HG03196 (cell line): ENCODE results near the gene MYL7.

Experiments
- ATAC-seq: cut with Tn5 transposase; IDR thresholded peaks from one replicate; pipeline ENCODE4 v1.9.1; 2021; ENCODE audit not compliant: unreplicated experiment

The MYL7 gene

DNA sequence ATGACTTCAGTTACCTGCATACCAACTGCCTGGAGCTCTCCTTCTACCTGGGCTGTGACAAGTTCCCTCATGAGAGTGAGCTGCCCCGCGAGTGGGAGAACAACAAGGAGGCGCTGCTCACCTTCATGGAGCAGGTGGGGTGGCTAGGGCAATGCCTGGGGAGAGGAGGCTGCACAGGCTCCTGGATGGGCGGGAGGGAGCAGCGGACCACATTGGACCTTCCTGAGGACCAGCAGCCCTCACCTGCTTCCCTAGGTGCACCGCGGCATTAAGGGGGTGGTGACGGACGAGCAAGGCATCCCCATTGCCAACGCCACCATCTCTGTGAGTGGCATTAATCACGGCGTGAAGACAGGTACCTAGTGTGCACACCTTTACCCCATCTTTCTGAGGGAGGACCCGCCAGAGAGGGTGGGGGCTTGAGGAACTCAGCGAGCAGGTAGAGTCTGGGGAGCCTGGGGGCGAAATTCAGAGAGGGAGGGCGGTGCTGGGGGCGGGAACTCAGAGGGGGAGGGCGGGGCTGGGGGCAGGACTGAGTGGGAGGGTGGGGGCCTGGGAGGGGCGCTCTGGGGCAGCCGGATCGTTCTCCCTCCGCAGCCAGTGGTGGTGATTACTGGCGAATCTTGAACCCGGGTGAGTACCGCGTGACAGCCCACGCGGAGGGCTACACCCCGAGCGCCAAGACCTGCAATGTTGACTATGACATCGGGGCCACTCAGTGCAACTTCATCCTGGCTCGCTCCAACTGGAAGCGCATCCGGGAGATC, 28.0 kb downstream of the MYL7 start:
- ATAC-seq = no peak

- ATAC-seq = no peak
Observed at GRCh38 chr7:44112231-44112996, 28.7 kb downstream of the MYL7 start.

GRCh38 chr7:44111761-44112160, 29.4 kb downstream of the MYL7 start:
- ATAC-seq = no peak

DNA sequence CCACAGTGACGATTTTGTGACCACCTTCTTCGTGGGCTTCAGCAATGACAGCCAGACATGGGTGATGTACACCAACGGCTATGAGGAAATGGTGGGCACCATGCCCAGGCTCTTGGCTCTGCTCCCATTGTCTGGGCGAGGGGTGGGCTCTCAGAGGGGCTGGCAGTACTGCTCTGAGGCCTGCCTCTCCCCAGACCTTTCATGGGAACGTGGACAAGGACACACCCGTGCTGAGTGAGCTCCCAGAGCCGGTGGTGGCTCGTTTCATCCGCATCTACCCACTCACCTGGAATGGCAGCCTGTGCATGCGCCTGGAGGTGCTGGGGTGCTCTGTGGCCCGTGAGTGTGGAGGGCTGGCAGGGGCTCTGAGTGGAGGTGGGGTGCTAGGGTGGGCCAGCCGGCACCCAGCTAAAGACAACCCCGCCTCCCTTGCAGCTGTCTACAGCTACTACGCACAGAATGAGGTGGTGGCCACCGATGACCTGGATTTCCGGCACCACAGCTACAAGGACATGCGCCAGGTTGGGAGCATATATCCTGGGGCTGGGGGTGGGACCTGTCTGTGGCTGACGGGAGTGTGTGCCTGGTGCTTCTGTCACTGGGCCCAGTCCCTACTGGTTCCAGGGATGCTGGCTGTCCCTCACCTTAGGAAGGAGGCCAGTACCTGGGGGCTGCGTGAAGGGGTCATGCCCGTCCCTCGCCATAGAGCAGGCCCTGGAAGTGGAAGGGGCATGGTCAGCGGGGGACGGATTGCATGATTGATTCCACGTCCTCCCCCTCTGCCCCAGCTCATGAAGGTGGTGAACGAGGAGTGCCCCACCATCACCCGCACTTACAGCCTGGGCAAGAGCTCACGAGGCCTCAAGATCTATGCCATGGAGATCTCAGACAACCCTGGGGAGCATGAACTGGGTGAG, 30.2 kb downstream of the MYL7 start:
- ATAC-seq = no peak

DNA sequence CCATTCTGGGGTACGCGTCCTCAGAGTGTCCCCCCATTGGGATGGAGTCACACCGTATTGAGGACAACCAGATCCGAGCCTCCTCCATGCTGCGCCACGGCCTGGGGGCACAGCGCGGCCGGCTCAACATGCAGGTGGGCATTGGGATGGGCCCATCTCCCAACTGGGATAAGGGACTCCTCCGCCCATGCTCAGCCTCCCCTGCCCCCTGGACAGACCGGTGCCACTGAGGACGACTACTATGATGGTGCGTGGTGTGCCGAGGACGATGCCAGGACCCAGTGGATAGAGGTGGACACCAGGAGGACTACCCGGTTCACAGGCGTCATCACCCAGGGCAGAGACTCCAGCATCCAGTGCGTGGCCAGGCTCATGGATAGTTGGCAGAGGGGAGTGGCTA, 31.1 kb downstream of the MYL7 start:
- no peak for ATAC-seq

DNA sequence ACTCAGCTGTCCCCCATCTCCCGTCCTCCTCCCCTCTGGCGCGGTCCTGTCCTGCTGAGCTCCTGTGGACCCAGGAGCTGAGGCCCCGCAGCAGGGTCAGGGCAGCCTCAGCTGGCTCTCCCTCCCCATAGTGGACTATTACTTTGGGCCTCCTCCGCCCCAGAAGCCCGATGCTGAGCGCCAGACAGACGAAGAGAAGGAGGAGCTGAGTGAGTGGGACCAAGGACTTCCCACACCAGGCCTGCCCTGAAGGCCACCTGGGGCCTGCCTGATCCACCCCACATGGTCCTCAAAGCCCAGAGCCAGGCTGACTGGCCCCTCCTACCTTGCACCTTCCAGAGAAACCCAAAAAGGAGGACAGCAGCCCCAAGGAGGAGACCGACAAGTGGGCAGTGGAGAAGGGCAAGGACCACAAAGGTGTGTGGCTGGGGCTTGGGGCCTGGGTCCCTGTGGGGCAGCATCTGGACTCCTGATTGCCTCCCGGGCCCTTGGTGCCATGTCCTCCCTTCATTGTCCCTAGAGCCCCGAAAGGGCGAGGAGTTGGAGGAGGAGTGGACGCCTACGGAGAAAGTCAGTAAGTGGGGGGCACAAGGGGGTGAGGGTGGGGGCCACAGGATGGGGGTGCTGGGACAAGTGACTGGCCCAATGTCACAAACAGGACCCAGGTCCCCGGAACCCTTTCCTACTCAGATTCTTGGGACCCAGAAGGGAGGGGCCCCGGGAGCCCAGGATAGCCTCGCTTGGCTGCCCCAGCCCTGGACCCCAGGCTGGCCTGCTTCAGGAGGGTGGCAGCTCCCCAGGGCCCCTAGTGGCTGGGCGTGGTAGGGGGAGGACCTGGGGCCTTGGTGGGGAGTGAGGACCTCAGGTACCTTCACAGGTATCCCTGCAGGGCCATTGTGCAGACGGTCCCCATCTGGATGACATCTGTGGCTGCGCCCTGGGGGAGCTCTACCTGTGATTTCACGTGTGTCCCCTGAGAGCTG, 32.1 kb downstream of the MYL7 start:
- ATAC-seq = no peak

GRCh38 chr7:44107961-44108767, 33.0 kb downstream of the MYL7 start:
- no peak for ATAC-seq

DNA sequence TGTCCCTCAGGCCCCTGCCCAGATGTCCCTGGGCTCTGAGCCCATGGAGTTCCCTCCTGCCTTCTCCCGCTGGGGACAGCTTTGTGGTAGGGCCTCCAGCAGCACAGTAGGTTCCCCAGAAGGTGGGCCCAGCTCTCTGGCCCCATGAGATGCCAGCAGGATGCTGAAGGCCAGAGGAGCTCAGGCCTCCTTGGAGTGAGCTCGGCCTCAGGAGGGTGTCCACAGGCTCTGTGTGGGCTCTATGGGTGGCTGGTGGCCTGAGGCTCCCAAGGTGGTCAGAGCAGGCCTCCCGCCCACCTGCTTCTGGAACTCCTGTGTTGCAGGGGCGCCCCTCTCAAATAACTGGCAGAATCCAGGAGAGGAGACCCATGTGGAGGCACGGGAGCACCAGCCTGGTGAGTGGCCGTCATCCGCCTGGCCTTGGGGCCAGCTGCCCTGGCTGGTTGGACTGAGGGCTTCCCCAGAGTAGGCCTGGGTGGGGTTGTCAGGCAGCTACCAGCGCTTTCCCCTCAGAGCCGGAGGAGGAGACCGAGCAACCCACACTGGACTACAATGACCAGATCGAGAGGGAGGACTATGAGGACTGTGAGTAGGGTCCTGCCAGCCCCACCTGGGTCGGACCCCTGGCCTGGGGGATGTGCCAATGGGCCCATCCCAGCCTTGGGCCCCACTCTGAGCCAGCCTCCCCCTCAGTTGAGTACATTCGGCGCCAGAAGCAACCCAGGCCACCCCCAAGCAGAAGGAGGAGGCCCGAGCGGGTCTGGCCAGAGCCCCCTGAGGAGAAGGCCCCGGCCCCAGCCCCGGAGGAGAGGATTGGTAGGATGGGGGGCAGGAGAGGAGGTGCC, 33.8 kb downstream of the MYL7 start:
- no peak for ATAC-seq

DNA sequence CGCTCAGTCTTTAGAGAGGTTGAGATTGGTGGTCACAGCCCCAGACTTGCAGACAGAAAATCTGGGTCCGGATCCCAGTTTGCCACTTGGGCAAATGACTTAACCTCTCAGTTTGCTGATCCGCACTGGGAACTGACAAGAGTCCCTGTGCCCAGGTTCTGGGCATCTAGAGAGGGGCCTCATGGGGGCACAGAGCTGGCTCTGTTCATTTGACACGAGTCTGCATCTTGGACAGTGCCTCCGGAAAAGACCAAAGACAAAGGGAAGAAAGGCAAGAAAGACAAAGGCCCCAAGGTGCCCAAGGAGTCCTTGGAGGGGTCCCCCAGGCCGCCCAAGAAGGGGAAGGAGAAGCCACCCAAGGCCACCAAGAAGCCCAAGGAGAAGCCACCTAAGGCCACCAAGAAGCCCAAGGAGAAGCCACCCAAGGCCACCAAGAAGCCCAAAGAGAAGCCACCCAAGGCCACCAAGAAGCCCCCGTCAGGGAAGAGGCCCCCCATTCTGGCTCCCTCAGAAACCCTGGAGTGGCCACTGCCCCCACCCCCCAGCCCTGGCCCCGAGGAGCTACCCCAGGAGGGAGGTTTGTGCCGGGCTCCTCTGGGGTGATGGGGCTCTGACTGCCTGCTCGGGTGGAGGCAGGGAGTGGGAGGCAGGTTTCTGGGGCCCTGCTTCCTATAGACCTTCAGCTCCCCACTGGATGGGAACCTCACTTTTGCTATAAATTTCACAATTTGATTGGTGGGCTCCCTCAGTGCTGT, 34.6 kb downstream of the MYL7 start:
- ATAC-seq = no peak

- ATAC-seq = no peak
Observed at GRCh38 chr7:44105832-44106231, 35.3 kb downstream of the MYL7 start.

- no peak for ATAC-seq
Observed at GRCh38 chr7:44104860-44105771, 36.0 kb downstream of the MYL7 start.

GRCh38 chr7:44103923-44104859, 36.9 kb downstream of the MYL7 start, which contains the start of gene AEBP1:
Gene AEBP1, plus strand, starts transcription at chr7:44104345. Its CDS starts 321 bp downstream, at chr7:44104666.
- ATAC-seq = no peak

DNA sequence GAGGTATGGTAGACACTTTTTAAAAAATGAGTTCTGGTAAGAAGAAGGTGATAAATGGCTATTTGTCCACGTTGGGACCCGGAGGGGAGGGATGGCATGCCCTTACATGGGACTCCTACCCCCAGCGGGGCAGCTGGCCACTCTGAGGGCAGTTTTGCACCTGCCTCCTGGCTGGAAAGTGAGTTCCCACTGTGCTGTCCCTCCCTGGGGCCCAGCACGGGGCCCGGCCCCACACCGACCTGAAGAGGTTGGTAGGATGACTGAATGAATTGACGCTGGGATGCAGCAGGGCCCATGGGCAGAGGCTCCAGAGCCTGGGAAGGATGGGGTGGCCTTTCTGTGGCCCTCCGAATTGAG, 37.6 kb downstream of the MYL7 start:
- ATAC-seq = no peak

DNA sequence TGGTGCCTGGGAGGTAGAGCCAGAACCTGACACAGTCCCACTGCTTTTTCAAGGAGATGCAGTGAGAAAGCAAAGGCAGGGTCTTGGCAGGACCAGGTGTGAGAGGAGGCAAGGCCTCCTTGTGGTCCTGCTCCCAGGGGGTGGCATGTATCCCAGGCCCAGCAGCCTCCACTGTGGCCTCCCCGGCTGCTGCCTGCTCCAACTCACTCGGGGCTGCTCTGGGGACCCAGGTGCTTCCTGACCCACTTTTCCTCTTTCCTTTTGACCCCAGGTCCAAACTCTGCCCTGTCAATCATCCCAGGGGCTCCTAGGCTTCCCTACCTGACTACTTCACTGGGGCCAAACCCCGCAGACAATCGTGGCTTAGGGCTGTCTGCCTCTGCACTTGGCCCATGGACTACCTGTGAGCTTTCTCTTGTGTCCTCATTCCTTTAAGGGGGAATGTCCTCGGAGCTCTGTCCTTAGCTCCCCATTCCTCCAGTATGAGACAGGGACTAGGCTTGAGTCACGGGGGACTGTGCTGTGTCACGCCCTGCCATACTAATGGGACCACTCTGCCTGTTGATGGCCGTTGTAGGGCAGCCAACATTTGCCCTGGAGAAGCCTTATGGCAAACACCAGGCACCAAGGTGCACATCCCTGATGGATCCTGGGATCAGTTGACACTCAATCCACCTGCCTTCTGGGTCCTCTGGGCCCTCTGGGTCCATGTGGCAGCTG, 38.1 kb downstream of the MYL7 start:
- no peak for ATAC-seq
